Measurements from ENCODE around the gene PHAF1. TPM values are rescaled to one million over a fixed set of nuclear protein-coding genes. Genes with fewer than 3 reads are reported as not detected.

Gene PHAF1
- total and polyA plus RNA-seq, 9 of the 15 experiments (the other 6 are each of a cell fraction or from before 2014, with no cell fraction given): 5.1 to 25.4 (median 13.8) TPM

- BruUV-seq (replicated peaks): no TSS peak
- DNase-seq (ENCODE audit: extremely low read depth in 1 of 4, low spot score in 3 of 4): no peak
- Histone ChIP-seq H3K9me1 (ENCODE audit: control insufficient read depth, insufficient read depth, low read length) (no peaks in the 10 kb centered on the region), H3K27ac (ENCODE audit: extremely low read depth, low read depth, low read length) (no peak overlapping the region), H2AFZ (ENCODE audit: low read depth, low read length) (no peak overlapping the region), H3K36me3 (ENCODE audit: control insufficient read depth, insufficient read depth, low read length) (no peaks in the 10 kb centered on the region), H3K9ac (ENCODE audit: insufficient read depth in 1 of 2, low read depth in 2 of 2, low read length in 2 of 2) (peak overlapping the region in 1 of 2 experiments; percentile 26; a peak in 1 of 4 replicates), H3K27me3 (ENCODE audit: control insufficient read depth in 2 of 2, insufficient read depth in 2 of 2, low read length in 2 of 2) (no peaks in the 10 kb centered on the region), H3K9me3 (replicated peaks; ENCODE audit: control insufficient read depth, insufficient read depth, low read depth, low read length) (no peaks in the 10 kb centered on the region), H3K4me3 (no peak overlapping the region), H3K79me2 (ENCODE audit: control insufficient read depth, insufficient read depth, low read length) (peaks cover 22% of the 10 kb centered on the region), H3K4me1 (replicated peaks in 1 of 2; ENCODE audit: control insufficient read depth in 2 of 2, insufficient read depth in 2 of 2, low read length in 2 of 2) (peaks cover 31 to 59% of the 10 kb centered on the region in 2 experiments), H3K4me2 (ENCODE audit: insufficient read depth, low read length) (no peak overlapping the region), H4K20me1 (replicated peaks; ENCODE audit: control insufficient read depth, insufficient read depth, low read length) (peaks cover 11% of the 10 kb centered on the region)
- POLR2A ChIA-PET: no interaction called here
- no peak for ATAC-seq
- 50% methylated on average over 25 of the region's 26 CpGs for WGBS (ENCODE audit: insufficient coverage, low coverage, missing lambda C conversion rate)
- in situ Hi-C loops (cut with MboI): no loop called here
- intact Hi-C loops (cut with micrococcal nuclease): loop anchor here (10.0 kb wide), 2 partner anchors 173 to 233 kb away; no protein-coding TSS in a partner anchor
- no peak for FAIRE-seq
- CTCF ChIA-PET (ENCODE audit: low intra/inter-chr PET ratio): no interaction called here
- TF ChIP-seq, protein P1, sequence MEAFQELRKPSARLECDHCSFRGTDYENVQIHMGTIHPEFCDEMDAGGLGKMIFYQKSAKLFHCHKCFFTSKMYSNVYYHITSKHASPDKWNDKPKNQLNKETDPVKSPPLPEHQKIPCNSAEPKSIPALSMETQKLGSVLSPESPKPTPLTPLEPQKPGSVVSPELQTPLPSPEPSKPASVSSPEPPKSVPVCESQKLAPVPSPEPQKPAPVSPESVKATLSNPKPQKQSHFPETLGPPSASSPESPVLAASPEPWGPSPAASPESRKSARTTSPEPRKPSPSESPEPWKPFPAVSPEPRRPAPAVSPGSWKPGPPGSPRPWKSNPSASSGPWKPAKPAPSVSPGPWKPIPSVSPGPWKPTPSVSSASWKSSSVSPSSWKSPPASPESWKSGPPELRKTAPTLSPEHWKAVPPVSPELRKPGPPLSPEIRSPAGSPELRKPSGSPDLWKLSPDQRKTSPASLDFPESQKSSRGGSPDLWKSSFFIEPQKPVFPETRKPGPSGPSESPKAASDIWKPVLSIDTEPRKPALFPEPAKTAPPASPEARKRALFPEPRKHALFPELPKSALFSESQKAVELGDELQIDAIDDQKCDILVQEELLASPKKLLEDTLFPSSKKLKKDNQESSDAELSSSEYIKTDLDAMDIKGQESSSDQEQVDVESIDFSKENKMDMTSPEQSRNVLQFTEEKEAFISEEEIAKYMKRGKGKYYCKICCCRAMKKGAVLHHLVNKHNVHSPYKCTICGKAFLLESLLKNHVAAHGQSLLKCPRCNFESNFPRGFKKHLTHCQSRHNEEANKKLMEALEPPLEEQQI (IDR thresholded peaks at IDR 0.05): no peak
- no peak for TF ChIP-seq ZNF507 (tag; conservative IDR thresholded peaks at IDR 0.05)
- TF ChIP-seq ARID1B (IDR thresholded peaks at IDR 0.05): no peak
- TF ChIP-seq CHD2 (IDR thresholded peaks at IDR 0.05; ENCODE audit: low read depth, low read length): no peak
These were observed 77.6 kb downstream of the PHAF1 start for GRCh38 chr16:67187175-67187890.

Measured in K562 (cell line).